A673 (cell line): ENCODE data around the gene MRGPRF. TPM values are rescaled to one million over a fixed set of nuclear protein-coding genes. Genes with fewer than 3 reads are reported as not detected.

Experiments used
- BruUV-seq: library from RNA; stranded (reverse); fragments of 400-500 nt; replicated peaks from 2 replicates; lab custom pipeline; 2021; lab: Mats Ljungman, UMichigan
- CTCF ChIA-PET: fragments of 300-600 bp; sonication (Branson Sonifier 250); formaldehyde crosslinking; loops from one replicate; lab custom pipeline; 2022; ENCODE audit warnings: antibody characterized with exemption; lab: Charles Lee
- POLR2A ChIA-PET: fragments of 300-600 bp; sonication (Branson Sonifier 250); formaldehyde crosslinking; loops from one replicate; lab custom pipeline; 2022; ENCODE audit warnings: antibody characterized with exemption; ENCODE audit not compliant: low non-redundant PET; lab: Charles Lee
- DNase-seq: peaks from one replicate; pipeline ENCODE4 v3.0.0-alpha.2; 2015; ENCODE audit warnings: low spot score
- H3K27ac ChIP-seq: fragments of 200-600 bp; sonication (generic); 2 replicates; pipeline ENCODE4 v1.5.1; 2016; ENCODE audit warnings: mixed run types, low read depth, mild to moderate bottlenecking, mixed read lengths, antibody characterized with exemption, low read length; ENCODE audit not compliant: poor library complexity, severe bottlenecking
- H3K27me3 ChIP-seq: fragments of 200-600 bp; sonication (generic); replicated peaks from 2 replicates; pipeline ENCODE4 v1.6.1; 2017; ENCODE audit warnings: mixed run types, low read depth, mild to moderate bottlenecking, mixed read lengths, antibody characterized with exemption, low read length; ENCODE audit not compliant: insufficient read depth, poor library complexity
- H3K36me3 ChIP-seq: fragments of 200-600 bp; sonication (generic); 2 replicates; pipeline ENCODE4 v1.6.1; 2016; ENCODE audit warnings: mixed run types, mild to moderate bottlenecking, mixed read lengths, antibody characterized with exemption, low read length; ENCODE audit not compliant: insufficient read depth, poor library complexity, severe bottlenecking
- H3K4me1 ChIP-seq: fragments of 200-600 bp; sonication (generic); 2 replicates; pipeline ENCODE4 v1.6.1; 2017; ENCODE audit warnings: mixed run types, mild to moderate bottlenecking, mixed read lengths, antibody characterized with exemption, low read length; ENCODE audit not compliant: insufficient read depth, poor library complexity, severe bottlenecking
- H3K4me3 ChIP-seq: fragments of 200-600 bp; sonication (generic); 2 replicates; pipeline ENCODE4 v1.5.1; 2016; ENCODE audit warnings: low read depth, mixed run types, mild to moderate bottlenecking, mixed read lengths, low read length; ENCODE audit not compliant: poor library complexity, severe bottlenecking
- H3K9me3 ChIP-seq: fragments of 200-600 bp; sonication (generic); 2 replicates; pipeline ENCODE4 v1.6.1; 2016; ENCODE audit warnings: mixed run types, low read depth, mild to moderate bottlenecking, mixed read lengths, antibody characterized with exemption, low read length; ENCODE audit not compliant: poor library complexity, severe bottlenecking
- CTCF ChIP-seq: fragments of 300-800, 200-600 bp; sonication (generic); conservative IDR thresholded peaks from 2 replicates; pipeline ENCODE4 v1.5.1; 2017; ENCODE audit warnings: low read depth, mild to moderate bottlenecking, antibody characterized with exemption, low read length, moderate library complexity, mixed read lengths
- EZH2 ChIP-seq: fragments of 200-600 bp; sonication (generic); IDR thresholded peaks from 2 replicates; pipeline ENCODE4 v1.6.1; 2017; ENCODE audit warnings: borderline replicate concordance, low read depth, mild to moderate bottlenecking, mixed read lengths, antibody characterized with exemption, low read length; ENCODE audit not compliant: poor library complexity, severe bottlenecking
- intact Hi-C: fragments of 100-400 bp; cut with micrococcal nuclease; formaldehyde crosslinking; loops from one replicate; pipeline ENCODE4 v1.10.0; 2022; ENCODE audit not compliant: unreplicated experiment
- total RNA-seq: library from RNA; stranded (reverse); gene quantifications from 2 replicates; pipeline ENCODE4 v1.2.3, GENCODE V29; 2021

The MRGPRF gene
- total RNA-seq, 1 experiment from 2014 or later: 9.3 TPM

- ChIA-PET POLR2A (no interaction called here), CTCF (interaction anchor here (0.6 kb wide), 1 partner anchor 24 kb away, joined by 4 read pairs; no protein-coding TSS in a partner anchor)
- intact Hi-C loops: no loop called here
Measured at GRCh38 chr11:68968306-68969250, 44.5 kb downstream of the MRGPRF start.

GRCh38 chr11:68966894-68967780, 45.9 kb downstream of the MRGPRF start:
- no peak overlapping the region for H3K4me3 ChIP-seq
- no peak overlapping the region for H3K27ac ChIP-seq
- ChIA-PET POLR2A (no interaction called here), CTCF (no interaction called here)
- no TSS peak for BruUV-seq
- H3K4me1 ChIP-seq: no peaks in the 10 kb centered on the region
- no peaks in the 10 kb centered on the region for H3K36me3 ChIP-seq
- no peak for TF ChIP-seq EZH2
- no peak for TF ChIP-seq CTCF
- DNase-seq: no peak
- intact Hi-C loops: no loop called here
- H3K27me3 ChIP-seq: no peaks in the 10 kb centered on the region
- H3K9me3 ChIP-seq: no peaks in the 10 kb centered on the region

More at GRCh38 chr11:68968306-68969250, 44.5 kb downstream of the MRGPRF start:
- BruUV-seq: no TSS peak
- TF ChIP-seq CTCF (0 out of 2 replicates have a peak, but pooled peaks have one; percentile 15), EZH2 (no peak)
- Histone ChIP-seq H3K27me3 (no peaks in the 10 kb centered on the region), H3K4me1 (no peaks in the 10 kb centered on the region), H3K27ac (no peak overlapping the region), H3K36me3 (no peaks in the 10 kb centered on the region), H3K4me3 (no peak overlapping the region), H3K9me3 (no peaks in the 10 kb centered on the region)
- DNase-seq: no peak
